Nephron progenitor cell (in vitro differentiated cells): ENCODE data around the gene FLT4.
A peak's percentile ranks its signal among the peaks of the same experiment; 100 is the strongest.

Experiments
- DNase-seq: peaks from one replicate; pipeline ENCODE4 v3.0.0; 2021
- H3K27ac Mint-ChIP-seq: 2 replicates; pipeline ENCODE4 v1.8.0; 2021; ENCODE audit warnings: mild to moderate bottlenecking, moderate library complexity, mixed read lengths
- H3K27me3 Mint-ChIP-seq: 2 replicates; pipeline ENCODE4 v1.8.0; 2021; ENCODE audit warnings: mild to moderate bottlenecking, low read depth, mixed read lengths; ENCODE audit not compliant: poor library complexity
- H3K36me3 Mint-ChIP-seq: 2 replicates; pipeline ENCODE4 v1.8.0; 2021; ENCODE audit warnings: low read depth, mixed read lengths
- H3K4me1 Mint-ChIP-seq: 2 replicates; pipeline ENCODE4 v1.8.0; 2021; ENCODE audit warnings: mixed read lengths
- H3K4me3 Mint-ChIP-seq: 2 replicates; pipeline ENCODE4 v1.8.0; 2021; ENCODE audit warnings: mild to moderate bottlenecking, moderate library complexity, mixed read lengths
- H3K9me3 Mint-ChIP-seq: 2 replicates; pipeline ENCODE4 v1.8.0; 2021; ENCODE audit warnings: mild to moderate bottlenecking, moderate library complexity, mixed read lengths
- TF ChIP-seq, protein P1 (sequence below): fragments of 200-600 bp; sonication (generic); IDR thresholded peaks from 2 replicates; pipeline ENCODE4 v1.5.0; 2021; ENCODE audit warnings: antibody characterized with exemption

The FLT4 gene

DNA sequence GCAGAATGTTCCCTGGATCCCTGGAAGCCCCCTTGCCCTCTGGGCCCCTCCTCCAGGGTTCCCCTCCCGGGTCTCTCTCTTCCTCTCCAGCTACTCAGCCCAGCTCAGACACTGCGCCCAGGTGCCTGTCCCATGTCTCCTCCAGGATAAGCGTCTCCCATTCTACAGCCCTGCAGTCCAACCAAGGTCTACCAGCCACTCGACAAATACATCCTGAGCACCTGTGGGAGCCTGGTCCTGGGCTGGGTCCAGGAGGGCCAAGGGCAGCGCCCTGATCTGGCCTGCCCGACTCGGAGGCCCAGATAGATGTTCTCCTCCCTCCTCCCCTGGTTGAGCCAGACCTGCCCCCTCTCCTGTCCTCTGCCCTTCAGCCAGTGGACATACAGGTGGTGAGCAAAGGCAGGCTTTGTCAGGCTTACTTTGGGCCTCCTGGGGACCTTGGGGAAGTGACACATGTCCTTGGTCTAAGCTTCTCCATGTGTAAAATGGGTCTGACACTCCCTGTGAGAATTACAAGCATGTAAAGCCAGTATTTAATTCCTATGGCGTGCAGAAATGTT lies 1.4 kb downstream of the FLT4 start:
- no peaks in the 10 kb centered on the region for H3K36me3 Mint-ChIP-seq
- peaks cover 80% of the 10 kb centered on the region for H3K27me3 Mint-ChIP-seq
- H3K4me1 Mint-ChIP-seq, result peaks cover 39% of the 10 kb centered on the region
- H3K4me3 Mint-ChIP-seq, result peak overlapping the region; percentile 75
- peaks cover 5% of the 10 kb centered on the region for H3K9me3 Mint-ChIP-seq
- no peak overlapping the region for H3K27ac Mint-ChIP-seq
- TF ChIP-seq, protein P1, sequence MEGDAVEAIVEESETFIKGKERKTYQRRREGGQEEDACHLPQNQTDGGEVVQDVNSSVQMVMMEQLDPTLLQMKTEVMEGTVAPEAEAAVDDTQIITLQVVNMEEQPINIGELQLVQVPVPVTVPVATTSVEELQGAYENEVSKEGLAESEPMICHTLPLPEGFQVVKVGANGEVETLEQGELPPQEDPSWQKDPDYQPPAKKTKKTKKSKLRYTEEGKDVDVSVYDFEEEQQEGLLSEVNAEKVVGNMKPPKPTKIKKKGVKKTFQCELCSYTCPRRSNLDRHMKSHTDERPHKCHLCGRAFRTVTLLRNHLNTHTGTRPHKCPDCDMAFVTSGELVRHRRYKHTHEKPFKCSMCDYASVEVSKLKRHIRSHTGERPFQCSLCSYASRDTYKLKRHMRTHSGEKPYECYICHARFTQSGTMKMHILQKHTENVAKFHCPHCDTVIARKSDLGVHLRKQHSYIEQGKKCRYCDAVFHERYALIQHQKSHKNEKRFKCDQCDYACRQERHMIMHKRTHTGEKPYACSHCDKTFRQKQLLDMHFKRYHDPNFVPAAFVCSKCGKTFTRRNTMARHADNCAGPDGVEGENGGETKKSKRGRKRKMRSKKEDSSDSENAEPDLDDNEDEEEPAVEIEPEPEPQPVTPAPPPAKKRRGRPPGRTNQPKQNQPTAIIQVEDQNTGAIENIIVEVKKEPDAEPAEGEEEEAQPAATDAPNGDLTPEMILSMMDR, result no peak
- no peak for DNase-seq

GRCh38 chr5:180647465-180647864 lies 1.9 kb downstream of the FLT4 start:
- H3K9me3 Mint-ChIP-seq, result peaks cover 3% of the 10 kb centered on the region
- TF ChIP-seq, protein P1, result no peak
- no peak for DNase-seq
- peaks cover 44% of the 10 kb centered on the region for H3K4me1 Mint-ChIP-seq
- no peaks in the 10 kb centered on the region for H3K36me3 Mint-ChIP-seq
- H3K27me3 Mint-ChIP-seq, result peaks cover 79% of the 10 kb centered on the region
- H3K4me3 Mint-ChIP-seq, result no peak overlapping the region
- H3K27ac Mint-ChIP-seq, result no peak overlapping the region

- Mint-ChIP-seq H3K9me3 (peaks cover 3% of the 10 kb centered on the region), H3K4me3 (no peak overlapping the region), H3K36me3 (no peaks in the 10 kb centered on the region), H3K27ac (no peak overlapping the region), H3K4me1 (peaks cover 44% of the 10 kb centered on the region), H3K27me3 (peaks cover 78% of the 10 kb centered on the region)
- TF ChIP-seq, protein P1, result no peak
- DNase-seq, result no peak
Observed at GRCh38 chr5:180646963-180647305, 2.5 kb downstream of the FLT4 start.

DNA sequence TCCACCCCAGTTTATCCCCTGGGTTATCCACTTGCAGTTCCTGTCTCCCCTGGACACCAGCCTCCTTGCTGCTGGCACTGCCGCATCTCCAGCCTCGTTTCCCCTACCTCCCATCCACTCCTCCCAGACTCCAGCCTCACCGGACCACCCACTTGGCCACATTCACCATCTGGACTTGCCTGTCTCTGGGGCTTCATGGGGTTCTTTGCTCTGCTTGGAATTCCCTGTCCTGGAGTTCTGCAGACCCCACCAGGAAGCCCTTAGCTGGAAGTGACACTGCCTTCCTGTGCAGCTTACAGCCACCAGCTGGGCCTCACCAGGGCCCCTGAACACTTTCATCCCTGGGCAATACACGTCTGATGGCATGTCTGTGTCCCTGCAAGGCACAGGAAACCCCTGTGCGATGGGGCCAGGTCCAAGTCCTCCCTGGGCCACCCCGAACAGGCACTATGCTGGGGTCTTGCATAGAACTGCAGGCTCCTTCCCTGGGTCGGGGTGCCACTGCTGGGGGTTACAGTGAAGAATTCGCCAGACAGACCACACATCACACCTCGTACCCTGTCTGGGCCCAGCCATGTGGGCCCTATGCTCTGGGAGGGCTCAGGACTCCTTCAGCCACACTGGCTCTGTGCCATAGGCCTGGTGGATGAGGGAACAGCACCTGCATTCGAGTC lies 3.0 kb downstream of the FLT4 start:
- Mint-ChIP-seq H3K9me3 (no peaks in the 10 kb centered on the region), H3K4me3 (peak overlapping the region; percentile 26), H3K4me1 (peaks cover 44% of the 10 kb centered on the region), H3K27me3 (peaks cover 73% of the 10 kb centered on the region), H3K27ac (no peak overlapping the region), H3K36me3 (no peaks in the 10 kb centered on the region)
- DNase-seq, result no peak
- TF ChIP-seq, protein P1, result no peak

DNA sequence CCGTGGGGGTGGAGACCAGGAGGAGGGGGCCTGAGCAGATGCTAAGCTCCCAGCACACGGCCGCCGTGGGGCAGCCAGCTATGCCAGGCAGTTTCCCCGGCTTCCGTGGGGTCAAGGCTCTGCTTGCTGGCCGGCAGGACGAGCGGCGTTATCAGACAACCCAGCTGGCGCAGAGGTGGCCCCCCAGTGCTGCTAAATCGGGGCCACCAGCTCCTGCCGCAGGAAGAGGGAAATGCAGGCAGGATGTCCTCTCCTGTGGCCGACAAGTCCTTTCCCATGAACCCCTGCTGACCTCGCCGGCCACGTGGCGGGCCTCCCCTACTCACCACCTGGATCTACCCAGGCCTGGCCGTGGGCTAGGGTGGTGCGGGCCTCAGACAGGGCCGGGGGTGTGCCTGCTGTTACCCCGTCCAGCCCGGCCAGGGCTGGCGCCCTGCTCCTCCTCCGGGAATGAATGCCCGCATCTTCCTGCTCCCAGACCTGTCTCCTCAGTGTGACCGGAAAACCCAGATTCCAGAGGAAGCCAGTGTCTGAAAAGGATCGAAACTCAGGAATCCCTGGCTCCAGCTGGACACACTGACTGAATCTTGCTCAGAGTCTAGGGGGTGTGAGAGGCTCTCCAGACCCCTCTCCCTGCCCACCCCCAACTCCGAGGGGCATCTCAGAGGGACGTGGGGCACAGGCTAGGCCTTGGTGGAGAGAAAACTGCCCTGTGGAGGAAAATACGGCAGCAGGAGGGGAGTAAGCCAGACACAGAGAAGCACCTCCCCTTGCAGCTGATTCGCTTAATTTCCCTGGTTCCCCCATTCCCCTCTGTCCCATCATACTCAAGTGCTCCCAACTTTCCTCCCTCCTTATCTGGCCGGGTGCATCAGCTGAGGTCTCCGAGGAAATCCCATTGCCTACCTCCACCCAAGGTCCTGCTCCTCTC lies 3.9 kb downstream of the FLT4 start:
- Mint-ChIP-seq H3K27me3 (peaks cover 64% of the 10 kb centered on the region), H3K9me3 (no peaks in the 10 kb centered on the region), H3K4me1 (peaks cover 39% of the 10 kb centered on the region), H3K27ac (no peak overlapping the region), H3K4me3 (no peak overlapping the region), H3K36me3 (no peaks in the 10 kb centered on the region)
- DNase-seq, result no peak
- TF ChIP-seq, protein P1, result no peak
